HepG2 (cell line): ENCODE data around the gene CUL1. TPM values are rescaled to one million over a fixed set of nuclear protein-coding genes. Genes with fewer than 3 reads are reported as not detected.

Source experiments
- ATF5 ChIP-seq: sonication (generic); formaldehyde crosslinking; IDR thresholded peaks from 2 replicates; pipeline ENCODE4 v1.4.0; 2020; ENCODE audit warnings: mild to moderate bottlenecking, low read depth, missing genetic modification reagents
- CCDC6 ChIP-seq: sonication (generic); formaldehyde crosslinking; IDR thresholded peaks from 2 replicates; pipeline ENCODE4 v1.8.1; 2022; ENCODE audit warnings: mild to moderate bottlenecking, missing genetic modification reagents, moderate library complexity
- GATAD2A ChIP-seq: IDR thresholded peaks from 2 replicates; pipeline ENCODE4 v1.6.1; 2016
- HDAC2 ChIP-seq: sonication (generic); formaldehyde crosslinking; IDR thresholded peaks from 2 replicates; pipeline ENCODE4 v1.4.0; 2020; ENCODE audit warnings: missing genetic modification reagents
- HMGXB4 ChIP-seq, 2 experiments: sonication (generic) in 1 of 2; formaldehyde crosslinking in 1 of 2; IDR thresholded peaks; 2 replicates each; pipeline versions ENCODE4 v1.4.0 to v1.6.1; 2018 to 2020; ENCODE audit warnings: missing genetic modification reagents in 2 of 2, borderline replicate concordance in 1 of 2, low read depth in 1 of 2, mild to moderate bottlenecking in 1 of 2, missing biosample characterization in 1 of 2
- HOXA5 ChIP-seq: sonication (generic); formaldehyde crosslinking; IDR thresholded peaks from 2 replicates; pipeline ENCODE4 v1.4.0; 2020; ENCODE audit warnings: missing genetic modification reagents
- KLF9 ChIP-seq: IDR thresholded peaks from 2 replicates; pipeline ENCODE4 v1.6.1; 2016; ENCODE audit warnings: low read depth
- MEIS1 ChIP-seq: sonication (generic); formaldehyde crosslinking; IDR thresholded peaks from 2 replicates; pipeline ENCODE4 v1.9.0; 2021; ENCODE audit warnings: mild to moderate bottlenecking, missing genetic modification reagents, moderate library complexity, borderline replicate concordance
- NFRKB ChIP-seq: fragments of 450-650 bp; IDR thresholded peaks from 2 replicates; pipeline ENCODE4 v1.6.1; 2017
- RERE ChIP-seq: IDR thresholded peaks from 2 replicates; pipeline ENCODE4 v1.6.1; 2016; ENCODE audit warnings: low read depth, missing genetic modification reagents, missing compliant biosample characterization
- SIN3A ChIP-seq: IDR thresholded peaks from 2 replicates; pipeline ENCODE4 v1.6.1; 2011; ENCODE audit warnings: low read depth, mild to moderate bottlenecking, control low read depth, low read length, borderline replicate concordance
- ZFP37 ChIP-seq: sonication (generic); formaldehyde crosslinking; IDR thresholded peaks from 2 replicates; pipeline ENCODE4 v1.4.0; 2020; ENCODE audit warnings: missing genetic modification reagents, borderline replicate concordance
- ZKSCAN8 ChIP-seq: IDR thresholded peaks from 2 replicates; pipeline ENCODE4 v1.6.1; 2016; ENCODE audit warnings: borderline replicate concordance, missing genetic modification reagents, missing compliant biosample characterization
- ZNF205 ChIP-seq: IDR thresholded peaks from 2 replicates; pipeline ENCODE4 v1.6.1; 2018; ENCODE audit warnings: missing biosample characterization, missing genetic modification reagents
- ZNF337 ChIP-seq: sonication (generic); formaldehyde crosslinking; IDR thresholded peaks from 2 replicates; pipeline ENCODE4 v1.5.1; 2020; ENCODE audit warnings: missing genetic modification reagents, low read depth, mild to moderate bottlenecking, borderline replicate concordance
- ZNF414 ChIP-seq: sonication (generic); formaldehyde crosslinking; IDR thresholded peaks from 2 replicates; pipeline ENCODE4 v1.5.0; 2020; ENCODE audit warnings: missing genetic modification reagents
- ZNF441 ChIP-seq: sonication (generic); formaldehyde crosslinking; IDR thresholded peaks from 2 replicates; pipeline ENCODE4 v1.7.0; 2021; ENCODE audit warnings: missing genetic modification reagents, borderline replicate concordance
- ZNF543 ChIP-seq: sonication (generic); formaldehyde crosslinking; IDR thresholded peaks from 2 replicates; pipeline ENCODE4 v1.4.0; 2020; ENCODE audit warnings: mild to moderate bottlenecking, missing genetic modification reagents
- ZNF562 ChIP-seq: sonication (generic); formaldehyde crosslinking; IDR thresholded peaks from 2 replicates; pipeline ENCODE4 v1.8.0; 2022; ENCODE audit warnings: missing genetic modification reagents, borderline replicate concordance
- ZNF713 ChIP-seq: sonication (generic); formaldehyde crosslinking; IDR thresholded peaks from 2 replicates; pipeline ENCODE4 v1.4.0; 2020; ENCODE audit warnings: mild to moderate bottlenecking, missing genetic modification reagents
- ZNF782 ChIP-seq: sonication (generic); formaldehyde crosslinking; IDR thresholded peaks from 2 replicates; pipeline ENCODE4 v1.4.0; 2020; ENCODE audit warnings: missing genetic modification reagents, mild to moderate bottlenecking, borderline replicate concordance
- polyA plus RNA-seq, 8 experiments: library from polyadenylated mRNA; depleted of rRNA in 3 of 8; stranded (reverse) in 7 of 8; unstranded in 1 of 8; fragments of >200 nt; fragmentation: Illumina TruSeq in 4 of 8; extraction: Trizol in 4 of 8; gene quantifications; 2 replicates each; pipeline versions ENCODE4 v1.2.1 to v1.2.3, GENCODE V29; 2011 to 2016; ENCODE audit warnings: low read depth in 4 of 8, missing spikeins in 1 of 8, mixed read lengths in 1 of 8; ENCODE audit not compliant: insufficient read depth in 1 of 8
- total RNA-seq, 5 experiments: library from RNA; depleted of rRNA; stranded (reverse); fragments of >200 nt; fragmentation: Illumina TruSeq; extraction: Trizol; gene quantifications; 2 replicates each; pipeline ENCODE4 v1.2.3, GENCODE V29; 2016; ENCODE audit warnings: low read depth in 1 of 5

Gene CUL1
- total and polyA plus RNA-seq, 2 of the 13 experiments (the other 11 are each of a cell fraction or from before 2014, with no cell fraction given): 30.1 to 45.9 TPM

DNA sequence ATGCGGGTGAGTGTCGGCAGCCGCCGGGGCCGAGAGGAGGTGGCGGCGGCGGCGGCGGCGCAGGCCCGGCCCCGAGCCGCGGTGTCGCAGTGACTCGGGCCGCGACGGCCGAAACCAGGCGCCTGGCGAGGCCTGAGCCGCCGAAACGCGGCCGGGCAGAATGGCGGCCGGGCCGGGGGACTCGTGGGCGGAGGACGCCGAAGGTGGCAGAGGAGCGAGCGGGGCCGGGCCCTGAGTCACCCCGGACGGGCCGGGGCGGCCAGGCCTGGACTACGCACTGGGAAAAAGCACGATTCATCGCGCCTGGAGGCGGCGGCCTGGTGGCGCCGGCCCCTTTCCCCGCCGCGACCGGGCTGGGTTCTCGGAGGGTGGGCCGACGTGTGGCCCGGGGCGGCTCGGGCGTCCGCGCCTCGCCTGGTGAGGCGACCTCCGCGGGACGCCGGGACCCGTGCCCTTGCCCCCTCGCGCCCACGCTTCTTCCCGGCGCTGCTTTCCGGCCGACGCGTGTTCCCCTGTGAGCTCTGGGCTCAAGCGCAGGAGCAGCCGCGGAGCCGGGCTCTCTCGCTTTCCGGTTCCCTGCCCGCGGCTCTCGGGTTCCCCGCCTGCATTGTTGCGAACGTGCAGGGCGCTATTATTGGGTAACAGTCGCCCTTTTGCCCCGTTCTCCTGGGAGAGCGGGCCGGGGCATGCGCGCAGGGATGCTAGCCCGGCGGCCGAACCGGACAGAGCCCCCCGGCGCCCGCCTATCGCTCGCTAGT, 500 bp downstream of the CUL1 start (continued):
- TF ChIP-seq ZNF414 (CRISPR knock-in tag) (0 out of 2 replicates have a peak, but pooled peaks have one; percentile 50), ATF5 (CRISPR knock-in tag) (no peak), ZKSCAN8 (CRISPR knock-in tag) (no peak), HOXA5 (CRISPR knock-in tag) (peak; percentile 41; the same call in 1 of the 2 replicates), HDAC2 (peak; percentile 61; the same call in 1 of the 2 replicates), CCDC6 (no peak), ZNF543 (CRISPR knock-in tag) (0 out of 2 replicates have a peak, but pooled peaks have one; percentile 62), ZNF562 (CRISPR knock-in tag) (no peak), MEIS1 (no peak), ZNF782 (CRISPR knock-in tag) (no peak), ZNF337 (CRISPR knock-in tag) (no peak), ZNF713 (CRISPR knock-in tag) (no peak), ZNF441 (CRISPR knock-in tag) (peak; percentile 65; the same call in 1 of the 2 replicates), NFRKB (no peak), HMGXB4 (CRISPR knock-in tag; IDR thresholded peaks at IDR 0.05; ENCODE audit: borderline replicate concordance in 1 of 2, low read depth in 1 of 2) (peak; percentile 41 to 74; a peak in 3 of 4 replicates), GATAD2A (CRISPR knock-in tag) (peak; percentile 42), SIN3A (no peak), KLF9 (CRISPR knock-in tag) (no peak), ZNF205 (0 out of 2 replicates have a peak, but pooled peaks have one; percentile 14), RERE (CRISPR knock-in tag) (no peak), ZFP37 (CRISPR knock-in tag) (no peak)
